ENCODE results near the gene NOC2L. TPM values are rescaled to one million over a fixed set of nuclear protein-coding genes. Genes with fewer than 3 reads are reported as not detected.
A peak's percentile ranks its signal among the peaks of the same experiment; 100 is the strongest.

The NOC2L gene
- total and polyA plus RNA-seq, 2 donors from 2014 or later = 42.4 to 65.5 TPM

DNA sequence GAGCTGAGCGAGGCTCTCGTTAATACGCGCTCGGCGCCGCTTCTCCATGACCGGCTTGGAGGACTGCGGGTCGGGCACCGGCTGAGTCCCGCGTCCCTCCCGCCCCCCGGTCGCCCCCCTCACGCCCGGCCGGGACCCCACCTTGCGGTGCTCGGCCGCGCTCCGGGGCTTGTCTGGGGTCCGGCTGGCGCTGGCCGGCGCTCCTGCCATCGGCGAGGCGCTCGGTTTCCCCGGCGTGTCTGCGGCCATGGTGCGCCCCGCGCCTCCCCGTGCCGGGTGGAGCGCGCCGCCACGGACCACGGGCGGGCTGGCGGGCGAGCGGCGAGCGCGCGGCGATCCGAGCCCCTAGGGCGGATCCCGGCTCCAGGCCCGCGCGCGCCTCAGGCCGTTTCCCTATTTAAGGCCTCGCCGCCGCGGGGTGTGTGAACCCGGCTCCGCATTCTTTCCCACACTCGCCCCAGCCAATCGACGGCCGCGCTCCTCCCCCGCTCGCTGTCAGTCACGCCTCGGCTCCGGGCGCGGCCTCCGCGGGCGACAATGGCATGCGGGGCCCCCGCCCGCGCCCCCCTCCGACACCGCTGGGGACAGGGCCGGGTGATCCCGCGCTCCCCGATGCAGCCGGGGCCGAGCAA is 40.8 kb upstream of the NOC2L start, which contains the start of gene HES4:
HES4 (minus strand) TSS at position 373 of the 632 bp plus-strand sequence; CDS start at position 249, 124 bp downstream.
- TF ChIP-seq, protein P1, sequence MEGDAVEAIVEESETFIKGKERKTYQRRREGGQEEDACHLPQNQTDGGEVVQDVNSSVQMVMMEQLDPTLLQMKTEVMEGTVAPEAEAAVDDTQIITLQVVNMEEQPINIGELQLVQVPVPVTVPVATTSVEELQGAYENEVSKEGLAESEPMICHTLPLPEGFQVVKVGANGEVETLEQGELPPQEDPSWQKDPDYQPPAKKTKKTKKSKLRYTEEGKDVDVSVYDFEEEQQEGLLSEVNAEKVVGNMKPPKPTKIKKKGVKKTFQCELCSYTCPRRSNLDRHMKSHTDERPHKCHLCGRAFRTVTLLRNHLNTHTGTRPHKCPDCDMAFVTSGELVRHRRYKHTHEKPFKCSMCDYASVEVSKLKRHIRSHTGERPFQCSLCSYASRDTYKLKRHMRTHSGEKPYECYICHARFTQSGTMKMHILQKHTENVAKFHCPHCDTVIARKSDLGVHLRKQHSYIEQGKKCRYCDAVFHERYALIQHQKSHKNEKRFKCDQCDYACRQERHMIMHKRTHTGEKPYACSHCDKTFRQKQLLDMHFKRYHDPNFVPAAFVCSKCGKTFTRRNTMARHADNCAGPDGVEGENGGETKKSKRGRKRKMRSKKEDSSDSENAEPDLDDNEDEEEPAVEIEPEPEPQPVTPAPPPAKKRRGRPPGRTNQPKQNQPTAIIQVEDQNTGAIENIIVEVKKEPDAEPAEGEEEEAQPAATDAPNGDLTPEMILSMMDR (IDR thresholded peaks at IDR 0.05; ENCODE audit: borderline replicate concordance, extremely low read depth, insufficient read depth) = no peak
- no peaks in the 10 kb centered on the region for H3K9me3 ChIP-seq (ENCODE audit: control insufficient read depth in 2 of 3, insufficient read depth in 1 of 3, low read length in 3 of 3)
- H3K9ac ChIP-seq (ENCODE audit: low read length in 3 of 3) = peak within 1 kb of the TSS; percentile 26 to 58 (median 41)
- H3K27ac ChIP-seq (ENCODE audit: low read depth in 2 of 2, low read length in 2 of 2) = peak within 1 kb of the TSS; percentile 90 to 97
- H3K27me3 ChIP-seq (ENCODE audit: control insufficient read depth, insufficient read depth, low read length) = no peaks in the 10 kb centered on the region
- peak within 1 kb of the TSS; percentile 38 to 59 (median 44) for H3K4me3 ChIP-seq (ENCODE audit: low read length in 3 of 3)
- no peaks in the 10 kb centered on the region for H3K36me3 ChIP-seq (ENCODE audit: control insufficient read depth in 2 of 3, insufficient read depth in 3 of 3, low read length in 3 of 3)
- DNase-seq = peak; percentile 92 to 97 (median 94)
- intact Hi-C loops (cut with DNase I) = no loop called here
- H3K4me1 ChIP-seq (ENCODE audit: control insufficient read depth in 2 of 3, insufficient read depth in 2 of 3, low read depth in 1 of 3, low read length in 3 of 3) = peaks cover 0 to 11% (median 0%) of the 10 kb centered on the region in 3 donors
- FAIRE-seq = no peak

DNA sequence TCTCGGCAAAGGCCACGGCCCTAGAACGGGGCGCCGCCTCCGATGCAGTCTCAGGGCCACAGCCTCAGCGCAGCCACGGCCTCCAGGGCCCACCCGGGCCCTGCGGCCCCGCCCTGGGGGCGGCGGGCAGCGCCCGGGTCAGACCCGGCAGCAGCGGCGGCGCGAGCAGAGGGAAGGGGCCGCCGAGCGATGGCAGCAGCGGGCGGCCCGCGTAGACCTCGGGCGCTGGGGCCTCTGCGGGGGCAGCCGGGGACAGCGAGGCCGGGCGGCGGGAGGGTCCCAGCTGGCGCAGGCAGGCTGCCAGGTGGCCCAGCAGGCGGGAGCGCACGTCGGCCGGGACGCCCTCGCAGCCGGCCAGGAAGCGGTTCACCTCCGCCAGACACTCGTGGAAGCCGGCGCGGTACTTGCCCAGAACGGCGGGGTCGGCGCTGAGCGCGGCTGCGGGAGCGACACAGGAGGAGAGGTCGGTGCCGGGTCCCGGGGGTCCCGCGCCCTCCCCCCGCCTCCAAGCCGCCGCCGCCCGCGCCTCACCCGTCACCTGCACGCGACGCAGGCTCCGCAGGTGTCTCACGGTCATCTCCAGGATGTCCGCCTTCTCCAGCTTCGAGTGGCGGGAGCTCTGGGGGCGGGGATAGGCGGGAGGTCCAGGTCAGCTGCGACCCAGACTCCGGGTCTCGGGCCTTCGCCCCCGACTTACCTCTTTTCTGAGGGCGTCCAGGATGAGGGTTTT is 40.1 kb upstream of the NOC2L start:
- Histone ChIP-seq H3K4me3 (ENCODE audit: low read length in 3 of 3) (peak overlapping the region in 2 of 3 donors; percentile 16 to 44), H3K36me3 (ENCODE audit: control insufficient read depth in 2 of 3, insufficient read depth in 3 of 3, low read length in 3 of 3) (no peaks in the 10 kb centered on the region), H3K4me1 (ENCODE audit: control insufficient read depth in 2 of 3, insufficient read depth in 2 of 3, low read depth in 1 of 3, low read length in 3 of 3) (peaks cover 0 to 7% (median 0%) of the 10 kb centered on the region in 3 donors), H3K9me3 (ENCODE audit: control insufficient read depth in 2 of 3, insufficient read depth in 1 of 3, low read length in 3 of 3) (no peaks in the 10 kb centered on the region), H3K9ac (ENCODE audit: low read length in 3 of 3) (no peak overlapping the region), H3K27me3 (ENCODE audit: control insufficient read depth, insufficient read depth, low read length) (no peaks in the 10 kb centered on the region), H3K27ac (ENCODE audit: low read depth in 2 of 2, low read length in 2 of 2) (peak overlapping the region; percentile 80 to 97)
- TF ChIP-seq, protein P1 (IDR thresholded peaks at IDR 0.05; ENCODE audit: borderline replicate concordance, extremely low read depth, insufficient read depth) = no peak
- intact Hi-C loops (cut with DNase I) = no loop called here
- FAIRE-seq (no peak), DNase-seq (peak in 4 of 5 donors; percentile 43 to 86 (median 75))

DNA sequence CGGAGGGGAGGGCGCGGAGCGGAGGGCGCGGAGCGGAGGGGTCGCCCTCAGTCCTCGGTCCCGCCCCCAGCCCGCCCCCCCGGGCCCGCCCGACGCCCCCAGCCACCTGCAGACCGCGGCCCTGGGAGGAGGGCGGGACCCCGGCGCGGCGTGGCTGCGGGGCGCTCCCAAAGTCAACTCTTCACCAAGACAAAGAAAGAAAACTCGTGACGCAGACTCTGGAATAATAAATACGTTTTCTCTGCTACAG is 39.6 kb upstream of the NOC2L start:
- intact Hi-C loops (cut with DNase I) = no loop called here
- no peak overlapping the region for H3K27ac ChIP-seq (ENCODE audit: low read depth in 2 of 2, low read length in 2 of 2)

More for the DNA sequence above, 39.6 kb upstream of the NOC2L start:
- Histone ChIP-seq H3K4me1 (ENCODE audit: control insufficient read depth in 2 of 3, insufficient read depth in 2 of 3, low read depth in 1 of 3, low read length in 3 of 3) (peaks cover 0 to 7% (median 0%) of the 10 kb centered on the region in 3 donors), H3K4me3 (ENCODE audit: low read length in 3 of 3) (no peak overlapping the region), H3K27me3 (ENCODE audit: control insufficient read depth, insufficient read depth, low read length) (no peaks in the 10 kb centered on the region), H3K9ac (ENCODE audit: low read length in 3 of 3) (no peak overlapping the region), H3K9me3 (ENCODE audit: control insufficient read depth in 2 of 3, insufficient read depth in 1 of 3, low read length in 3 of 3) (no peaks in the 10 kb centered on the region), H3K36me3 (ENCODE audit: control insufficient read depth in 2 of 3, insufficient read depth in 3 of 3, low read length in 3 of 3) (no peaks in the 10 kb centered on the region)
- FAIRE-seq (no peak), DNase-seq (peak in 2 of 5 donors; percentile 64 to 67)
- TF ChIP-seq, protein P1 (IDR thresholded peaks at IDR 0.05; ENCODE audit: borderline replicate concordance, extremely low read depth, insufficient read depth) = no peak
